SK-N-SH (cell line): ENCODE data around the gene CAMK2B. TPM values are rescaled to one million over a fixed set of nuclear protein-coding genes. Genes with fewer than 3 reads are reported as not detected.

ENCODE experiments used
- CTCF ChIA-PET: fragments of 300-600, 350-600 bp; formaldehyde crosslinking; extraction: SDS; loops from one replicate; lab custom pipeline; 2021; lab: Yijun Ruan, JAX
- POLR2A ChIA-PET: fragments of 350-600 bp; sonication (Branson Sonifier 250); formaldehyde crosslinking; extraction: SDS; loops from one replicate; lab custom pipeline; 2020; ENCODE audit warnings: antibody characterized with exemption, inconsistent platforms; lab: Yijun Ruan, JAX
- DNase-seq: peaks from one replicate; pipeline ENCODE4 v3.0.0; 2012
- H2AFZ ChIP-seq: fragments of 200-600 bp; sonication (generic); 2 replicates; pipeline ENCODE4 v1.8.1; 2016; ENCODE audit warnings: antibody characterized with exemption, mild to moderate bottlenecking, low read depth
- H3F3A ChIP-seq: fragments of 200-600 bp; sonication (generic); replicated peaks from 2 replicates; pipeline ENCODE3; 2016; ENCODE audit warnings: antibody characterized with exemption, mild to moderate bottlenecking; ENCODE audit not compliant: insufficient read depth
- H3K27ac ChIP-seq, 2 experiments: fragments of 200-500 bp in 1 of 2; fragments of 200-600 bp in 1 of 2; sonication (Bioruptor generic) in 1 of 2; sonication (generic), shearing (Covaris generic) in 1 of 2; 2 replicates each; pipeline versions ENCODE4 v1.5.1 to v1.6.1; 2014 to 2016; ENCODE audit warnings: low read depth in 2 of 2, inconsistent platforms in 1 of 2, low read length in 1 of 2, mild to moderate bottlenecking in 1 of 2, mixed read lengths in 1 of 2
- H3K27me3 ChIP-seq: fragments of 200-600 bp; sonication (generic), shearing (Covaris generic); 2 replicates; pipeline ENCODE4 v1.6.1; 2016; ENCODE audit warnings: mixed run types; ENCODE audit not compliant: insufficient read depth
- H3K36me3 ChIP-seq, 2 experiments: fragments of 200-500 bp in 1 of 2; fragments of 200-600 bp in 1 of 2; sonication (Bioruptor generic) in 1 of 2; sonication (generic) in 1 of 2; replicated peaks in 1 of 2; 2 replicates each; pipeline versions ENCODE3 to v1.5.1; 2014 to 2016; ENCODE audit warnings: low read length in 1 of 2, mild to moderate bottlenecking in 1 of 2; ENCODE audit not compliant: insufficient read depth in 2 of 2, control insufficient read depth in 1 of 2
- H3K4me1 ChIP-seq, 2 experiments: fragments of 200-500 bp in 1 of 2; fragments of 200-600 bp in 1 of 2; sonication (Bioruptor generic) in 1 of 2; sonication (generic), shearing (Covaris generic) in 1 of 2; 2 replicates each; pipeline versions ENCODE4 v1.5.1 to v1.6.1; 2014 to 2016; ENCODE audit warnings: low read depth in 1 of 2, low read length in 1 of 2, mixed run types in 1 of 2; ENCODE audit not compliant: insufficient read depth in 2 of 2, control insufficient read depth in 1 of 2
- H3K4me2 ChIP-seq: fragments of 200-600 bp; sonication (generic), shearing (Covaris generic); 2 replicates; pipeline ENCODE4 v1.6.1; 2017; ENCODE audit warnings: mixed run types
- H3K4me3 ChIP-seq, 2 experiments: fragments of 200-500 bp in 1 of 2; fragments of 200-600 bp in 1 of 2; sonication (Bioruptor generic) in 1 of 2; sonication (generic), shearing (Covaris generic) in 1 of 2; 2 replicates each; pipeline versions ENCODE4 v1.5.1 to v1.8.1; 2014 to 2016; ENCODE audit warnings: low read depth in 2 of 2, inconsistent platforms in 1 of 2, low read length in 1 of 2, mild to moderate bottlenecking in 1 of 2, mixed read lengths in 1 of 2, moderate library complexity in 1 of 2
- H3K79me2 ChIP-seq: fragments of 200-600 bp; sonication (generic); 2 replicates; pipeline ENCODE4 v1.8.1; 2017; ENCODE audit warnings: mild to moderate bottlenecking; ENCODE audit not compliant: insufficient read depth
- H3K9ac ChIP-seq: fragments of 200-600 bp; sonication (generic); 2 replicates; pipeline ENCODE4 v1.6.1; 2017; ENCODE audit warnings: mixed run types
- H3K9me2 ChIP-seq: fragments of 200-600 bp; sonication (generic); 2 replicates; pipeline ENCODE4 v1.6.1; 2017; ENCODE audit warnings: mixed run types
- H3K9me3 ChIP-seq: fragments of 200-600 bp; sonication (generic); 2 replicates; pipeline ENCODE4 v1.6.1; 2017; ENCODE audit warnings: mixed run types, mild to moderate bottlenecking, moderate library complexity
- H4K20me1 ChIP-seq: fragments of 200-600 bp; sonication (generic); 2 replicates; pipeline ENCODE4 v1.6.1; 2017; ENCODE audit warnings: mild to moderate bottlenecking, mixed run types; ENCODE audit not compliant: insufficient read depth
- ELF1 ChIP-seq: IDR thresholded peaks from 2 replicates; pipeline ENCODE4 v1.4.0; 2012
- EZH2phosphoT487 ChIP-seq: fragments of 200-600 bp; sonication (generic); IDR thresholded peaks from 2 replicates; pipeline ENCODE4 v1.6.1; 2017; ENCODE audit warnings: low read depth, mixed run types, mild to moderate bottlenecking, antibody characterized with exemption, moderate library complexity, borderline replicate concordance
- FOSL2 ChIP-seq: IDR thresholded peaks from 2 replicates; pipeline ENCODE4 v1.4.0; 2012; ENCODE audit warnings: low read depth, mild to moderate bottlenecking, moderate library complexity, borderline replicate concordance
- GATA2 ChIP-seq: sonication (generic); formaldehyde crosslinking; IDR thresholded peaks from 2 replicates; pipeline ENCODE4 v1.5.0; 2020; ENCODE audit warnings: mild to moderate bottlenecking, missing genetic modification reagents
- JUND ChIP-seq: IDR thresholded peaks from 2 replicates; pipeline ENCODE4 v1.4.0; 2012
- MEF2A ChIP-seq: IDR thresholded peaks from 2 replicates; pipeline ENCODE4 v1.4.0; 2012; ENCODE audit warnings: low read depth, borderline replicate concordance
- NFIC ChIP-seq: IDR thresholded peaks from 2 replicates; pipeline ENCODE4 v1.4.0; 2012; ENCODE audit warnings: borderline replicate concordance
- POLR2AphosphoS5 ChIP-seq: IDR thresholded peaks from 2 replicates; pipeline ENCODE4 v1.6.1; 2012; ENCODE audit warnings: low read depth, low read length
- RAD21 ChIP-seq: IDR thresholded peaks from 2 replicates; pipeline ENCODE4 v1.6.1; 2012; ENCODE audit warnings: mild to moderate bottlenecking, low read length
- RCOR1 ChIP-seq: fragments of 150-350 bp; IDR thresholded peaks from 2 replicates; pipeline ENCODE4 v1.6.1; 2017; ENCODE audit warnings: antibody characterized with exemption, low read length
- RFX5 ChIP-seq: IDR thresholded peaks from 2 replicates; pipeline ENCODE4 v1.6.1; 2012; ENCODE audit warnings: mild to moderate bottlenecking, improper control_type of control experiment, low read length
- SIN3A ChIP-seq: IDR thresholded peaks from 2 replicates; pipeline ENCODE4 v1.6.1; 2012; ENCODE audit warnings: low read depth, mild to moderate bottlenecking, low read length, moderate library complexity, borderline replicate concordance
- SMC3 ChIP-seq: IDR thresholded peaks from 2 replicates; pipeline ENCODE4 v1.6.1; 2012; ENCODE audit warnings: low read depth, low read length, improper control_type of control experiment
- USF1 ChIP-seq: IDR thresholded peaks from 2 replicates; pipeline ENCODE4 v1.4.0; 2012; ENCODE audit warnings: low read depth, borderline replicate concordance
- USF2 ChIP-seq: fragments of 150-350 bp; IDR thresholded peaks from 2 replicates; pipeline ENCODE4 v1.6.1; 2017; ENCODE audit warnings: antibody characterized with exemption, low read length, low read depth, borderline replicate concordance
- YY1 ChIP-seq: IDR thresholded peaks from 2 replicates; pipeline ENCODE4 v1.4.0; 2012; ENCODE audit warnings: low read depth, mild to moderate bottlenecking
- ZBTB33 ChIP-seq: IDR thresholded peaks from 2 replicates; pipeline ENCODE4 v1.4.0; 2012; ENCODE audit warnings: low read depth, borderline replicate concordance
- WGBS: methylation state at CpG from one replicate; pipeline ENCODE4 v1.1.6; 2017; ENCODE audit warnings: low lambda C conversion rate; 5-methylcytosine and 5-hydroxymethylcytosine counted together
- polyA plus RNA-seq, 3 experiments: library from polyadenylated mRNA; depleted of rRNA; stranded (reverse); fragments of >200 nt; gene quantifications; 2 replicates each; pipeline ENCODE4 v1.2.3, GENCODE V29; 2012
- TF ChIP-seq, protein P1 (sequence below): fragments of 150-350 bp; IDR thresholded peaks from 2 replicates; pipeline ENCODE4 v1.6.1; 2016; ENCODE audit warnings: mild to moderate bottlenecking, low read depth, low read length
- TF ChIP-seq, protein P2 (sequence below): fragments of 200-600 bp; sonication (generic); IDR thresholded peaks from 2 replicates; pipeline ENCODE4 v1.6.1; 2017; ENCODE audit warnings: antibody characterized with exemption, mild to moderate bottlenecking, moderate library complexity
- TF ChIP-seq, protein P3 (sequence below): IDR thresholded peaks from 2 replicates; pipeline ENCODE4 v1.4.0; 2012; ENCODE audit warnings: low read depth

Gene CAMK2B
- polyA plus RNA-seq, 1 of the 3 experiments (the other 2 are of a cell fraction): 0.20 TPM

- Histone ChIP-seq H3K27me3 (no peaks in the 10 kb centered on the region), H3K4me3 (no peak overlapping the region), H3K9ac (no peak overlapping the region), H4K20me1 (no peaks in the 10 kb centered on the region), H3K4me1 (peaks cover 0 to 23% of the 10 kb centered on the region in 2 experiments; a peak in 1 of 4 replicates), H3K36me3 (no peaks in the 10 kb centered on the region), H3K79me2 (no peaks in the 10 kb centered on the region), H3K27ac (no peak overlapping the region), H3K9me3 (no peaks in the 10 kb centered on the region), H3F3A (no peaks in the 10 kb centered on the region), H2AFZ (no peak overlapping the region), H3K4me2 (no peak overlapping the region), H3K9me2 (no peaks in the 10 kb centered on the region)
- no peak for DNase-seq
- CTCF ChIA-PET: interaction anchor here (1.7 to 2.8 kb wide), 3 partner anchors 12 to 16 kb away, joined by 3 to 19 read pairs (median 9); no protein-coding TSS in a partner anchor
- POLR2A ChIA-PET: no interaction called here
- TF ChIP-seq GATA2 (no peak), ELF1 (no peak), MEF2A (no peak), RCOR1 (no peak), USF1 (no peak), FOSL2 (no peak), EZH2phosphoT487 (no peak), RFX5 (no peak), POLR2AphosphoS5 (no peak), ZBTB33 (no peak), RAD21 (no peak), JUND (no peak), SMC3 (no peak), SIN3A (no peak), NFIC (no peak), USF2 (no peak), YY1 (no peak)
- TF ChIP-seq, protein P1, sequence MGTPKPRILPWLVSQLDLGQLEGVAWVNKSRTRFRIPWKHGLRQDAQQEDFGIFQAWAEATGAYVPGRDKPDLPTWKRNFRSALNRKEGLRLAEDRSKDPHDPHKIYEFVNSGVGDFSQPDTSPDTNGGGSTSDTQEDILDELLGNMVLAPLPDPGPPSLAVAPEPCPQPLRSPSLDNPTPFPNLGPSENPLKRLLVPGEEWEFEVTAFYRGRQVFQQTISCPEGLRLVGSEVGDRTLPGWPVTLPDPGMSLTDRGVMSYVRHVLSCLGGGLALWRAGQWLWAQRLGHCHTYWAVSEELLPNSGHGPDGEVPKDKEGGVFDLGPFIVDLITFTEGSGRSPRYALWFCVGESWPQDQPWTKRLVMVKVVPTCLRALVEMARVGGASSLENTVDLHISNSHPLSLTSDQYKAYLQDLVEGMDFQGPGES: no peak
- TF ChIP-seq, protein P2, sequence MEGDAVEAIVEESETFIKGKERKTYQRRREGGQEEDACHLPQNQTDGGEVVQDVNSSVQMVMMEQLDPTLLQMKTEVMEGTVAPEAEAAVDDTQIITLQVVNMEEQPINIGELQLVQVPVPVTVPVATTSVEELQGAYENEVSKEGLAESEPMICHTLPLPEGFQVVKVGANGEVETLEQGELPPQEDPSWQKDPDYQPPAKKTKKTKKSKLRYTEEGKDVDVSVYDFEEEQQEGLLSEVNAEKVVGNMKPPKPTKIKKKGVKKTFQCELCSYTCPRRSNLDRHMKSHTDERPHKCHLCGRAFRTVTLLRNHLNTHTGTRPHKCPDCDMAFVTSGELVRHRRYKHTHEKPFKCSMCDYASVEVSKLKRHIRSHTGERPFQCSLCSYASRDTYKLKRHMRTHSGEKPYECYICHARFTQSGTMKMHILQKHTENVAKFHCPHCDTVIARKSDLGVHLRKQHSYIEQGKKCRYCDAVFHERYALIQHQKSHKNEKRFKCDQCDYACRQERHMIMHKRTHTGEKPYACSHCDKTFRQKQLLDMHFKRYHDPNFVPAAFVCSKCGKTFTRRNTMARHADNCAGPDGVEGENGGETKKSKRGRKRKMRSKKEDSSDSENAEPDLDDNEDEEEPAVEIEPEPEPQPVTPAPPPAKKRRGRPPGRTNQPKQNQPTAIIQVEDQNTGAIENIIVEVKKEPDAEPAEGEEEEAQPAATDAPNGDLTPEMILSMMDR: no peak
- TF ChIP-seq, protein P3, sequence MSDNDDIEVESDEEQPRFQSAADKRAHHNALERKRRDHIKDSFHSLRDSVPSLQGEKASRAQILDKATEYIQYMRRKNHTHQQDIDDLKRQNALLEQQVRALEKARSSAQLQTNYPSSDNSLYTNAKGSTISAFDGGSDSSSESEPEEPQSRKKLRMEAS: no peak
- WGBS: 78% methylated on average over 28 of the region's 29 CpGs
Measured at GRCh38 chr7:44228571-44229350, 96.6 kb downstream of the CAMK2B start.
